HCT116 (cell line): ENCODE results near the gene PRR16. TPM values are rescaled to one million over a fixed set of nuclear protein-coding genes. Genes with fewer than 3 reads are reported as not detected.

ENCODE experiments used
- ATAC-seq: fragments of 200-7000 bp; cut with Tn5 transposase; 2 replicates; pipeline ENCODE4 v1.9.1; 2020; ENCODE audit warnings: mild to moderate bottlenecking, moderate library complexity
- BruUV-seq: library from RNA; stranded (reverse); fragments of 400-500 nt; replicated peaks from 2 replicates; lab custom pipeline; 2021; lab: Mats Ljungman, UMichigan
- CTCF ChIA-PET: fragments of 300-600 bp; sonication (Branson Sonifier 250); formaldehyde crosslinking; loops from one replicate; lab custom pipeline; 2021; ENCODE audit warnings: antibody characterized with exemption; lab: Charles Lee
- POLR2A ChIA-PET: fragments of 300-600, 350-600 bp; sonication (Branson Sonifier 250); formaldehyde crosslinking; loops from one replicate; lab custom pipeline; 2021; ENCODE audit warnings: antibody characterized with exemption; lab: Charles Lee
- RAD21 ChIA-PET, 2 experiments: fragments of 300-600 bp; sonication (Branson Sonifier 250); formaldehyde crosslinking; loops; one replicate each; lab custom pipeline; 2023; ENCODE audit warnings: low total read pairs in 2 of 2; ENCODE audit not compliant: uncharacterized antibody in 2 of 2, unreplicated experiment in 2 of 2, low non-redundant PET in 1 of 2; lab: Charles Lee
- DNase-seq: peaks from one replicate; pipeline ENCODE4 v3.0.0-alpha.2; 2010; ENCODE audit warnings: low read depth, low spot score
- H2AFZ ChIP-seq: fragments of 200-600 bp; shearing (Covaris generic), sonication (generic); 2 replicates; pipeline ENCODE4 v1.6.1; 2017; ENCODE audit warnings: low read depth, mixed run types, mixed read lengths, antibody characterized with exemption, low read length; ENCODE audit not compliant: poor library complexity, severe bottlenecking
- H3K27ac ChIP-seq: 2 replicates; pipeline ENCODE4 v1.5.1; 2012; ENCODE audit warnings: low read depth, low read length
- H3K27me3 ChIP-seq: fragments of 200-600 bp; sonication (generic); 2 replicates; pipeline ENCODE4 v1.6.1; 2016; ENCODE audit warnings: mixed run types, low read length, mixed read lengths; ENCODE audit not compliant: insufficient read depth
- H3K36me3 ChIP-seq, 2 experiments: fragments of 200-500 bp in 1 of 2; fragments of 200-600 bp in 1 of 2; sonication (Bioruptor generic) in 1 of 2; sonication (generic) in 1 of 2; 2 replicates each; pipeline versions ENCODE4 v1.5.1 to v1.6.1; 2014 to 2016; ENCODE audit warnings: low read length in 2 of 2, inconsistent platforms in 1 of 2, mixed read lengths in 1 of 2, mixed run types in 1 of 2; ENCODE audit not compliant: insufficient read depth in 2 of 2, control insufficient read depth in 1 of 2
- H3K4me1 ChIP-seq, 2 experiments: fragments of 200-600 bp in 1 of 2; sonication (generic) in 1 of 2; 2 replicates each; pipeline versions ENCODE4 v1.5.1 to v1.6.1; 2012 to 2017; ENCODE audit warnings: low read length in 2 of 2, inconsistent platforms in 1 of 2, mild to moderate bottlenecking in 1 of 2, mixed read lengths in 1 of 2, mixed run types in 1 of 2, moderate library complexity in 1 of 2; ENCODE audit not compliant: insufficient read depth in 2 of 2, control insufficient read depth in 1 of 2
- H3K4me2 ChIP-seq: fragments of 200-600 bp; sonication (generic); 2 replicates; pipeline ENCODE4 v1.6.1; 2017; ENCODE audit warnings: mixed run types, low read length, mixed read lengths
- H3K4me3 ChIP-seq, 2 experiments: fragments of 200-600 bp in 1 of 2; sonication (generic) in 1 of 2; replicated peaks in 1 of 2; 2 replicates each; pipeline ENCODE4 v1.5.1; 2011 to 2016; ENCODE audit warnings: low read length in 2 of 2, control low read depth in 1 of 2, low read depth in 1 of 2, mild to moderate bottlenecking in 1 of 2, mixed read lengths in 1 of 2, mixed run types in 1 of 2
- H3K79me2 ChIP-seq: fragments of 200-600 bp; sonication (generic); 2 replicates; pipeline ENCODE4 v1.6.1; 2017; ENCODE audit warnings: mild to moderate bottlenecking, mixed run types, low read length, moderate library complexity, mixed read lengths; ENCODE audit not compliant: insufficient read depth
- H3K9ac ChIP-seq: fragments of 200-600 bp; sonication (generic); 2 replicates; pipeline ENCODE4 v1.6.1; 2016; ENCODE audit warnings: low read length, mixed read lengths
- H3K9me2 ChIP-seq: fragments of 200-600 bp; sonication (generic), shearing (Covaris generic); 2 replicates; pipeline ENCODE4 v1.6.1; 2017; ENCODE audit warnings: mixed run types, mild to moderate bottlenecking, moderate library complexity; ENCODE audit not compliant: insufficient read depth
- H3K9me3 ChIP-seq, 2 experiments: fragments of 200-500 bp in 1 of 2; fragments of 200-600 bp in 1 of 2; sonication (Bioruptor generic) in 1 of 2; sonication (generic) in 1 of 2; 2 replicates each; pipeline ENCODE4 v1.6.1; 2014 to 2017; ENCODE audit warnings: low read length in 2 of 2, mixed read lengths in 2 of 2, inconsistent platforms in 1 of 2, low read depth in 1 of 2, mild to moderate bottlenecking in 1 of 2, mixed run types in 1 of 2, moderate library complexity in 1 of 2; ENCODE audit not compliant: control insufficient read depth in 1 of 2, insufficient read depth in 1 of 2
- H4K20me1 ChIP-seq: fragments of 200-600 bp; sonication (generic), shearing (Covaris generic); 2 replicates; pipeline ENCODE4 v1.6.1; 2017; ENCODE audit warnings: mixed run types, mild to moderate bottlenecking, moderate library complexity; ENCODE audit not compliant: insufficient read depth
- ATF3 ChIP-seq: IDR thresholded peaks from 2 replicates; pipeline ENCODE4 v1.6.1; 2012
- CEBPB ChIP-seq: IDR thresholded peaks from 2 replicates; pipeline ENCODE4 v1.6.1; 2012; ENCODE audit warnings: low read depth
- CTCF ChIP-seq, 3 experiments: fragments of 200-600 bp in 1 of 3; sonication (generic) in 1 of 3; IDR thresholded peaks in 2 of 3; conservative IDR thresholded peaks in 1 of 3; 2 replicates each; pipeline ENCODE4 v1.5.1; 2012 to 2017; ENCODE audit warnings: low read depth in 2 of 3, low read length in 2 of 3, antibody characterized with exemption in 1 of 3, borderline replicate concordance in 1 of 3, control low read depth in 1 of 3, mild to moderate bottlenecking in 1 of 3, mixed read lengths in 1 of 3, mixed run types in 1 of 3, moderate library complexity in 1 of 3; ENCODE audit not compliant: insufficient read depth in 1 of 3
- EGR1 ChIP-seq: IDR thresholded peaks from 2 replicates; pipeline ENCODE4 v1.6.1; 2012; ENCODE audit warnings: low read depth
- ELF1 ChIP-seq: IDR thresholded peaks from 2 replicates; pipeline ENCODE4 v1.6.1; 2012; ENCODE audit warnings: low read depth, borderline replicate concordance
- EZH2phosphoT487 ChIP-seq: fragments of 200-600 bp; IDR thresholded peaks from 2 replicates; pipeline ENCODE4 v1.6.1; 2018; ENCODE audit warnings: antibody characterized with exemption, borderline replicate concordance
- FOSL1 ChIP-seq: IDR thresholded peaks from 2 replicates; pipeline ENCODE4 v1.6.1; 2012; ENCODE audit warnings: low read depth
- JUND ChIP-seq: IDR thresholded peaks from 2 replicates; pipeline ENCODE4 v1.6.1; 2012
- MAX ChIP-seq: IDR thresholded peaks from 2 replicates; pipeline ENCODE4 v1.6.1; 2012
- POLR2AphosphoS5 ChIP-seq: IDR thresholded peaks from 2 replicates; pipeline ENCODE4 v1.6.1; 2011; ENCODE audit warnings: mild to moderate bottlenecking, low read depth, low read length, moderate library complexity
- RAD21 ChIP-seq: IDR thresholded peaks from 2 replicates; pipeline ENCODE4 v1.6.1; 2012; ENCODE audit warnings: low read depth, mild to moderate bottlenecking
- REST ChIP-seq: IDR thresholded peaks from 2 replicates; pipeline ENCODE4 v1.6.1; 2012; ENCODE audit warnings: low read depth
- SIN3A ChIP-seq: IDR thresholded peaks from 2 replicates; pipeline ENCODE4 v1.6.1; 2012; ENCODE audit warnings: low read depth
- SRF ChIP-seq: IDR thresholded peaks from 2 replicates; pipeline ENCODE4 v1.6.1; 2012; ENCODE audit warnings: low read depth
- TCF7L2 ChIP-seq: IDR thresholded peaks from 2 replicates; pipeline ENCODE4 v1.7.0; 2011; ENCODE audit warnings: borderline replicate concordance, inconsistent platforms; ENCODE audit not compliant: insufficient read depth, insufficient read length; ENCODE audit errors: extremely low read depth
- YY1 ChIP-seq: IDR thresholded peaks from 2 replicates; pipeline ENCODE4 v1.6.1; 2011; ENCODE audit warnings: low read length, low read depth, moderate library complexity, mild to moderate bottlenecking; ENCODE audit not compliant: insufficient replicate concordance; ENCODE audit errors: extremely low read depth
- ZNF274 ChIP-seq: fragments of 200-500 bp; sonication (Bioruptor generic); IDR thresholded peaks from 2 replicates; pipeline ENCODE4 v1.6.1; 2014; ENCODE audit warnings: mild to moderate bottlenecking, low read depth, low read length, inconsistent platforms
- intact Hi-C: fragments of 100-400 bp; cut with micrococcal nuclease; formaldehyde crosslinking; loops from 2 replicates; pipeline ENCODE4 v1.10.0; 2022
- total RNA-seq: library from RNA; stranded (reverse); gene quantifications from one replicate; pipeline ENCODE4 v1.2.1, GENCODE V29; 2021; ENCODE audit not compliant: unreplicated experiment

The PRR16 gene
- total RNA-seq, 1 experiment from 2014 or later, result 0.42 TPM

GRCh38 chr5:120544043-120544442 lies 79.9 kb downstream of the PRR16 start:
- CTCF ChIA-PET, result no interaction called here
- Histone ChIP-seq H3K27me3 (no peaks in the 10 kb centered on the region), H3K79me2 (no peaks in the 10 kb centered on the region)

GRCh38 chr5:120545007-120545406 lies 80.9 kb downstream of the PRR16 start:
- H3K4me2 ChIP-seq, result no peak overlapping the region
- H3K27ac ChIP-seq, result no peak overlapping the region
- H3K9me3 ChIP-seq, result no peaks in the 10 kb centered on the region
- H3K27me3 ChIP-seq, result no peaks in the 10 kb centered on the region
- DNase-seq, result no peak
- no peak overlapping the region for H2AFZ ChIP-seq
- no peaks in the 10 kb centered on the region for H3K9me2 ChIP-seq
- H3K4me3 ChIP-seq, result no peak overlapping the region
- H3K36me3 ChIP-seq, result no peaks in the 10 kb centered on the region
- H3K79me2 ChIP-seq, result no peaks in the 10 kb centered on the region
- no peaks in the 10 kb centered on the region for H3K4me1 ChIP-seq
- RAD21 ChIA-PET, result no interaction called here
- ATAC-seq, result no peak
- H3K9ac ChIP-seq, result no peak overlapping the region
- intact Hi-C loops, result no loop called here
- BruUV-seq, result no TSS peak
- POLR2A ChIA-PET, result no interaction called here
- no peaks in the 10 kb centered on the region for H4K20me1 ChIP-seq
- CTCF ChIA-PET, result no interaction called here
- no peak for TF ChIP-seq POLR2AphosphoS5
- no peak for TF ChIP-seq ELF1
- no peak for TF ChIP-seq ATF3
- TF ChIP-seq CEBPB, result no peak
- TF ChIP-seq SRF, result no peak
- TF ChIP-seq YY1, result no peak
- TF ChIP-seq JUND, result no peak
- no peak for TF ChIP-seq FOSL1
- TF ChIP-seq REST, result no peak
- TF ChIP-seq TCF7L2, result no peak
- TF ChIP-seq EGR1, result no peak
- TF ChIP-seq EZH2phosphoT487, result no peak
- no peak for TF ChIP-seq CTCF (IDR thresholded peaks at IDR 0.05 in 2 of 3, conservative IDR thresholded peaks at IDR 0.05 in 1 of 3; ENCODE audit: borderline replicate concordance in 1 of 3, insufficient read depth in 1 of 3, low read depth in 2 of 3, low read length in 2 of 3)
- no peak for TF ChIP-seq MAX
- TF ChIP-seq SIN3A, result no peak
- TF ChIP-seq RAD21, result no peak

More at GRCh38 chr5:120544043-120544442, 79.9 kb downstream of the PRR16 start:
- H3K9me3 ChIP-seq, result no peaks in the 10 kb centered on the region
- no peak for ATAC-seq
- no peaks in the 10 kb centered on the region for H3K36me3 ChIP-seq
- intact Hi-C loops, result no loop called here
- no peak overlapping the region for H3K9ac ChIP-seq
- H3K4me3 ChIP-seq, result no peak overlapping the region
- H3K27ac ChIP-seq, result no peak overlapping the region
- H2AFZ ChIP-seq, result no peak overlapping the region
- ChIA-PET POLR2A (no interaction called here), RAD21 (no interaction called here)
- no peak for DNase-seq
- BruUV-seq, result no TSS peak
- peaks cover 0 to 6% of the 10 kb centered on the region in 2 experiments; a peak in 2 of 4 replicates for H3K4me1 ChIP-seq
- H4K20me1 ChIP-seq, result no peaks in the 10 kb centered on the region
- H3K4me2 ChIP-seq, result no peak overlapping the region
- TF ChIP-seq ZNF274, result no peak
- no peaks in the 10 kb centered on the region for H3K9me2 ChIP-seq
